Uterus (tissue), 4 donors: Measurements from ENCODE around the gene RBM26. TPM values are rescaled to one million over a fixed set of nuclear protein-coding genes. Genes with fewer than 3 reads are reported as not detected.

Source experiments
- DNase-seq, 2 donors: peaks; one replicate each; pipeline ENCODE4 v3.0.0-alpha.2; 2019 to 2020
- H3K27ac ChIP-seq, 2 donors: fragments of 200-600 bp; sonication (generic); 1 replicate in 1 of 2; 2 replicates in 1 of 2; pipeline ENCODE4 v1.5.1; 2016 to 2018
- H3K27me3 ChIP-seq, 2 donors: fragments of 200-600 bp; sonication (generic); one replicate each; pipeline ENCODE4 v1.5.1; 2018 to 2019; ENCODE audit warnings: control low read depth in 1 of 2
- H3K36me3 ChIP-seq, 2 donors: fragments of 200-600 bp; sonication (generic); one replicate each; pipeline ENCODE4 v1.5.1; 2019; ENCODE audit warnings: control low read depth in 1 of 2
- H3K4me1 ChIP-seq, 2 donors: fragments of 200-600 bp; sonication (generic); one replicate each; pipeline ENCODE4 v1.5.1; 2018 to 2019; ENCODE audit warnings: control low read depth in 1 of 2
- H3K4me3 ChIP-seq, 2 donors: fragments of 200-600 bp; sonication (generic); 1 replicate in 1 of 2; 2 replicates in 1 of 2; pipeline ENCODE4 v1.5.1; 2018 to 2019; ENCODE audit warnings: mild to moderate bottlenecking in 1 of 2
- H3K9me3 ChIP-seq, 2 donors: fragments of 200-600 bp; sonication (generic); one replicate each; pipeline ENCODE4 v1.5.1; 2019; ENCODE audit warnings: control low read depth in 1 of 2
- CTCF ChIP-seq, 4 experiments: fragments of 200-600 bp in 2 of 4; fragments of 450-650 bp in 2 of 4; sonication (generic) in 2 of 4; IDR thresholded peaks; one replicate each; pipeline ENCODE4 v1.5.1; 2016 to 2019; ENCODE audit warnings: antibody characterized with exemption in 4 of 4, mild to moderate bottlenecking in 2 of 4, moderate library complexity in 1 of 4
- POLR2A ChIP-seq, 2 donors: fragments of 450-650 bp; IDR thresholded peaks; one replicate each; pipeline ENCODE4 v1.6.1; 2016; ENCODE audit warnings: antibody characterized with exemption in 2 of 2, mild to moderate bottlenecking in 1 of 2, moderate library complexity in 1 of 2
- intact Hi-C: fragments of 100-400 bp; cut with DNase I; formaldehyde crosslinking; loops from one replicate; pipeline ENCODE4 v1.15.1; 2023; ENCODE audit warnings: low total_unique reads
- total RNA-seq, 4 donors: library from RNA; depleted of rRNA in 3 of 4; stranded (reverse); fragments of >200 nt in 3 of 4; gene quantifications; one replicate each; pipeline versions ENCODE4 v1.1.0 to v1.2.4, GENCODE V29; 2014 to 2023
- donor health status: DM: yes; HTN: yes; CAD: no.

The RBM26 gene
- total RNA-seq, 4 donors from 2014 or later = 33.8 to 83.8 (median 54.5) TPM

DNA sequence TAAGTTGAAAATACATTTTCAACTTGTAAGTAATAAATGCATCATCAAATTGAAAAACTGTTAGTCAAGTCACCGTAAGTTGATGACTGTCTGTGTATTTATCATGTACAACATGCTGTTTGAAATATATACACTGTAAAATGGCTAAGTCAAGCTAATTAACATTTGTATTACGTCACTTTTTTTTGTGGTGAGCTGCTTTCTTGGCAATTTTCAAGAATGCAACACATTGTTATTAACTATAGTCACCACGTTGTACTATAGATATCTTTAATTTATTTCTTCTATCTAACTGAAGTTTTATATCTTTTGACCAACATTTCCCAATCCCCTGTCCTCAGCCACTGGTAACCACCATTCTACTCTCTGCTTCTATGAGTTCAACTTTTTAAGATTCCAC lies 57.0 kb downstream of the RBM26 start:
- H3K36me3 ChIP-seq = no peaks in the 10 kb centered on the region

DNA sequence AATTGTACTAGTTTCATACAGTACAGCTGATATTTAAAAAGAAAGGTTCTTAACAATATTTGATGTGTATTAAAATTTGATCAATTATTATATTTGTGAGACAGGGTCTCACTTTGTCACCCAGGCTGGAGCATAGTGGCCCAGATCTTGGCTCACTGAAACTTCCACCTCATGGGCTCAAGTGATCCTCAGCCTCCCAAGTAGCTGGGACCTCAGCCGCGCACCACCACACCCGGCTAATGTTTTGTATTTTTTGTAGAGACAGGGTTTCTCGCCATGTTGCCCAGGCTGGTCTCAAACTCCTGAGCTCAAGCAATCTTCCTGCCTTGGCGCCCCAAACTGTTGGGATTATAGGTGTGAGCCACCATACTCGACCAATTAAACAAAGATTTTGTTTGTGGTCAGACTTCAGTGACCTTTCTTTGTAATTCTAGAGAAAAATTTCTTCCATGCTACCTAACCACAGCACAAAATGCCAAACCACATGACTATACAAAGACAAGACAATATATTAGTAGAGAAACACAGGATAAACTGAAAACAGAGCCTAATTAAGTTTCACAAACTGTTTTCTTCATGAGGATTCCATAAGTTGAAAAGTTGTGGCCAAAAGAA lies 59.6 kb downstream of the RBM26 start:
- Histone ChIP-seq H3K27me3 (no peaks in the 10 kb centered on the region), H3K4me3 (no peak overlapping the region), H3K36me3 (no peaks in the 10 kb centered on the region), H3K27ac (no peak overlapping the region), H3K9me3 (no peaks in the 10 kb centered on the region), H3K4me1 (no peaks in the 10 kb centered on the region)
- no peak for TF ChIP-seq POLR2A (IDR thresholded peaks at IDR 0.05)
- no peak for TF ChIP-seq CTCF (IDR thresholded peaks at IDR 0.05)
- intact Hi-C loops = no loop called here
- DNase-seq = no peak

More for the DNA sequence above, 57.0 kb downstream of the RBM26 start:
- intact Hi-C loops = no loop called here
- Histone ChIP-seq H3K9me3 (no peaks in the 10 kb centered on the region), H3K27ac (no peak overlapping the region), H3K4me3 (no peak overlapping the region), H3K27me3 (no peaks in the 10 kb centered on the region), H3K4me1 (no peaks in the 10 kb centered on the region)
- TF ChIP-seq CTCF (IDR thresholded peaks at IDR 0.05) (no peak), POLR2A (IDR thresholded peaks at IDR 0.05) (no peak)
- no peak for DNase-seq

DNA sequence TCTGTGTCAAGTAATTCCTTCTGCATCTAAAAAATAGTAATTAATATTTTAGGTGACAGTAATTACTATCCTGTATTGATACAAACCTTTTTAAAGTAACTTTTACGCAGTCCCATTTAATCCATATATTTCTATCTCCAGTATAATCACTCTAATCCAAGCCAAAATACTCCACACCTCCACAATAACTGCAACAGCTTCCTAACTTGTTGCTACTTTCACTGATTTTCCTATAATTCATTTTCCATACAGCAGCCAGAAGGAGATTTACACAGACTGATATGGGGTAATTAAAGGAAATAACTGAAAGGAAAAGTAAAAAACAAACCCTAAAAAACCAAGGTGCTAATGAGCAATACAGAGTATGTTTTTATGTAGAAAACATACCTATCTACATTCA lies 64.9 kb downstream of the RBM26 start:
- Histone ChIP-seq H3K36me3 (no peaks in the 10 kb centered on the region), H3K9me3 (no peaks in the 10 kb centered on the region), H3K4me1 (no peaks in the 10 kb centered on the region), H3K27ac (no peak overlapping the region), H3K4me3 (no peak overlapping the region), H3K27me3 (no peaks in the 10 kb centered on the region)
- intact Hi-C loops = no loop called here
- TF ChIP-seq POLR2A (IDR thresholded peaks at IDR 0.05) (no peak), CTCF (IDR thresholded peaks at IDR 0.05) (no peak)
- no peak for DNase-seq

GRCh38 chr13:79340490-79340889 lies 65.6 kb downstream of the RBM26 start:
- H3K27ac ChIP-seq = no peak overlapping the region
- no peaks in the 10 kb centered on the region for H3K27me3 ChIP-seq
- intact Hi-C loops = no loop called here
- no peak for DNase-seq
- TF ChIP-seq CTCF (IDR thresholded peaks at IDR 0.05) (no peak), POLR2A (IDR thresholded peaks at IDR 0.05) (no peak)
- H3K4me3 ChIP-seq = no peak overlapping the region
- H3K9me3 ChIP-seq = no peaks in the 10 kb centered on the region
- no peaks in the 10 kb centered on the region for H3K4me1 ChIP-seq
- H3K36me3 ChIP-seq = no peaks in the 10 kb centered on the region

DNA sequence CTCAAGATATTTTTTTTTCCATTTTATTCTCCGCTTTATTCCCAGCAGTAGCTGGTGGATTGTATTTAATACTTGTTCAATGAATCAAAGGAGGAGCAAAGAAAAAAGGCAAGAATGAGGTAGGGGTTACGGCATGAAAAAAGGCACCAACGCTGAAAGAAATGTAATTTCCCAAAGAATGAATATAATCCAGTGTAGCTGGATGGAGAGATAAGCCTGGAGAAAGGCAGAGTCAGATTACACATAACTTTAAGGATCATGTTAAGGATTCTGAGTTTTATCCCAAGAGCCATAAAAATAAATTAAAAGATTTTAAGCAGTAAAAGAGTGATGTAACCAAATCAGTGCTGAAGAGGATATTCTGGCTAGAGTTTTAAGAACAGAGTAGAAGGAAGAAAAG lies 67.7 kb downstream of the RBM26 start:
- TF ChIP-seq CTCF (IDR thresholded peaks at IDR 0.05) (no peak), POLR2A (IDR thresholded peaks at IDR 0.05) (no peak)
- Histone ChIP-seq H3K36me3 (no peaks in the 10 kb centered on the region), H3K4me1 (no peaks in the 10 kb centered on the region), H3K27ac (no peak overlapping the region), H3K27me3 (no peaks in the 10 kb centered on the region), H3K9me3 (no peaks in the 10 kb centered on the region), H3K4me3 (no peak overlapping the region)
- no peak for DNase-seq
- intact Hi-C loops = no loop called here
